GM23338 (cell line): ENCODE measurements around the gene CGA. TPM values are rescaled to one million over a fixed set of nuclear protein-coding genes. Genes with fewer than 3 reads are reported as not detected.

ENCODE experiments used
- ATAC-seq: fragments of 200-7000 bp; cut with Tn5 transposase; 3 replicates; pipeline ENCODE4 v1.9.1; 2020
- DNase-seq: peaks from one replicate; pipeline ENCODE4 v3.0.0-alpha.2; 2015; ENCODE audit warnings: low spot score
- H2AFZ ChIP-seq: fragments of 200-600 bp; sonication (generic); 2 replicates; pipeline ENCODE4 v1.8.0; 2016; ENCODE audit warnings: antibody characterized with exemption, mild to moderate bottlenecking, moderate library complexity
- H3F3A ChIP-seq: fragments of 200-600 bp; sonication (generic); replicated peaks from 2 replicates; pipeline ENCODE4 v1.8.0; 2017; ENCODE audit warnings: antibody characterized with exemption, mixed run types, low read depth
- H3K27ac ChIP-seq: fragments of 200-600 bp; sonication (generic); 2 replicates; pipeline ENCODE4 v1.6.1; 2016; ENCODE audit warnings: low read depth
- H3K27me3 ChIP-seq: fragments of 200-600 bp; sonication (generic); 2 replicates; pipeline ENCODE4 v1.8.0; 2016; ENCODE audit warnings: mild to moderate bottlenecking, mixed run types, moderate library complexity; ENCODE audit not compliant: insufficient read depth
- H3K36me3 ChIP-seq: fragments of 200-600 bp; sonication (generic); 2 replicates; pipeline ENCODE4 v1.8.0; 2016; ENCODE audit warnings: mild to moderate bottlenecking; ENCODE audit not compliant: insufficient read depth
- H3K4me1 ChIP-seq: fragments of 200-600 bp; sonication (generic); 2 replicates; pipeline ENCODE4 v1.8.0; 2016; ENCODE audit warnings: mild to moderate bottlenecking, moderate library complexity; ENCODE audit not compliant: insufficient read depth
- H3K4me2 ChIP-seq: fragments of 200-600 bp; sonication (generic); 2 replicates; pipeline ENCODE4 v1.7.1; 2017; ENCODE audit warnings: mixed run types
- H3K4me3 ChIP-seq: fragments of 200-600 bp; sonication (generic); 2 replicates; pipeline ENCODE4 v1.6.1; 2016; ENCODE audit warnings: mixed run types
- H3K79me2 ChIP-seq: fragments of 200-600 bp; sonication (generic); replicated peaks from 2 replicates; pipeline ENCODE4 v1.8.0; 2017; ENCODE audit warnings: mild to moderate bottlenecking; ENCODE audit not compliant: insufficient read depth
- H3K9me2 ChIP-seq: fragments of 200-600 bp; sonication (generic); 2 replicates; pipeline ENCODE4 v1.8.0; 2017; ENCODE audit not compliant: insufficient read depth
- H4K20me1 ChIP-seq: fragments of 200-600 bp; sonication (generic); replicated peaks from 2 replicates; pipeline ENCODE4 v1.8.0; 2017; ENCODE audit warnings: mild to moderate bottlenecking; ENCODE audit not compliant: insufficient read depth
- H3K27ac Mint-ChIP-seq: 2 replicates; pipeline ENCODE4 v1.8.0; 2020; ENCODE audit warnings: inconsistent platforms, mild to moderate bottlenecking, moderate library complexity, mixed read lengths
- H3K27me3 Mint-ChIP-seq: 3 replicates; pipeline ENCODE4 v1.8.0; 2022; ENCODE audit warnings: low read depth, mild to moderate bottlenecking, moderate library complexity, mixed read lengths, inconsistent platforms; ENCODE audit not compliant: insufficient read depth, poor library complexity
- H3K36me3 Mint-ChIP-seq: 3 replicates; pipeline ENCODE4 v1.8.0; 2021; ENCODE audit warnings: low read depth, mild to moderate bottlenecking, inconsistent platforms, moderate library complexity, mixed read lengths
- H3K4me1 Mint-ChIP-seq: 3 replicates; pipeline ENCODE4 v1.8.0; 2020; ENCODE audit warnings: mild to moderate bottlenecking, inconsistent platforms, mixed read lengths
- H3K4me3 Mint-ChIP-seq: 3 replicates; pipeline ENCODE4 v1.8.0; 2021; ENCODE audit warnings: moderate library complexity, mild to moderate bottlenecking, inconsistent platforms, mixed read lengths
- H3K9me3 Mint-ChIP-seq: 3 replicates; pipeline ENCODE4 v1.8.0; 2020; ENCODE audit warnings: moderate library complexity, mild to moderate bottlenecking, inconsistent platforms, mixed read lengths
- CREB1 ChIP-seq: fragments of 250-450 bp; sonication (Bioruptor Pico); IDR thresholded peaks from 2 replicates; pipeline ENCODE4 v1.5.0; 2020; ENCODE audit warnings: low read depth, mild to moderate bottlenecking, moderate library complexity
- EZH2phosphoT487 ChIP-seq: fragments of 200-600 bp; sonication (generic); IDR thresholded peaks from one replicate; pipeline ENCODE4 v1.8.1; 2018; ENCODE audit warnings: antibody characterized with exemption; ENCODE audit not compliant: unreplicated experiment
- REST ChIP-seq: IDR thresholded peaks from one replicate; pipeline ENCODE4 v1.6.1; 2018; ENCODE audit warnings: antibody characterized with exemption; ENCODE audit not compliant: unreplicated experiment
- STAT1 ChIP-seq: IDR thresholded peaks from one replicate; pipeline ENCODE4 v1.6.1; 2016; ENCODE audit warnings: antibody characterized with exemption; ENCODE audit not compliant: unreplicated experiment
- ZNF331 ChIP-seq: fragments of 250-450 bp; sonication (Bioruptor Pico); IDR thresholded peaks from 2 replicates; pipeline ENCODE4 v1.5.0; 2020; ENCODE audit warnings: low read depth, mild to moderate bottlenecking, moderate library complexity
- ZNF462 ChIP-seq: fragments of 250-450 bp; sonication (Bioruptor Pico); IDR thresholded peaks from 2 replicates; pipeline ENCODE4 v1.5.0; 2020; ENCODE audit warnings: mild to moderate bottlenecking, moderate library complexity
- polyA plus RNA-seq: library from polyadenylated mRNA; unstranded; fragments of >200 nt; fragmentation: Nextera tagmentation; extraction: Ambion mirVana; gene quantifications from 2 replicates; pipeline ENCODE4 v1.2.1, GENCODE V29; 2016
- total RNA-seq: library from RNA; depleted of rRNA; stranded (reverse); fragments of >200 nt; shearing (Covaris generic); gene quantifications from 2 replicates; pipeline ENCODE4 v1.2.3, GENCODE V29; 2014

The CGA gene
- total and polyA plus RNA-seq, 2 experiments from 2014 or later, result not detected

DNA sequence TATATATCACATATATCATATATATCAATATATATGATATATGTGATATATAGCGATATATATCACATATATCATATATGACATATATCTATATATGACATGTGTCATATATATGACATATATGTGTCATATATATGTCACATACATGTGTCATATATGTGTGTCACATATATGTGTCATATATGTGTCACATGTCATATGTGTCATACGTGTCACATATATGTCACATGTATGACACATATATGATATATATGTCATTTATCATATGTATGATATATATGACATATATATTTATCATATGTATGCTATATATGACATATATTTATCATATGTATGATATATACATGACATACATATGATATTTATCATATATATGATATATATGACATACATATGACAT is 32.8 kb upstream of the CGA start (continued):
- TF ChIP-seq ZNF462, result no peak
- TF ChIP-seq ZNF331, result no peak
- no peak for TF ChIP-seq STAT1
- TF ChIP-seq REST, result no peak
- TF ChIP-seq CREB1, result no peak

GRCh38 chr6:87126501-87126900 is 31.6 kb upstream of the CGA start:
- H3K27me3 Mint-ChIP-seq, result peaks cover 5% of the 10 kb centered on the region
- H3K4me3 Mint-ChIP-seq, result no peak overlapping the region
- no peaks in the 10 kb centered on the region for H3K4me1 ChIP-seq
- H3K4me1 Mint-ChIP-seq, result no peaks in the 10 kb centered on the region; the same call in 2 of the 3 replicates
- H3F3A ChIP-seq, result peaks cover 8% of the 10 kb centered on the region; the same call in 1 of the 2 replicates
- H3K79me2 ChIP-seq, result no peaks in the 10 kb centered on the region
- no peaks in the 10 kb centered on the region for H3K27me3 ChIP-seq
- H3K9me2 ChIP-seq, result 0 out of 2 replicates have a peak, but pooled peaks cover 3% of the 10 kb centered on the region
- H3K27ac Mint-ChIP-seq, result no peak overlapping the region
- peaks cover 5% of the 10 kb centered on the region; the same call in 2 of the 3 replicates for H3K36me3 Mint-ChIP-seq
- DNase-seq (no peak), ATAC-seq (no peak)
- no peaks in the 10 kb centered on the region for H3K36me3 ChIP-seq
- H2AFZ ChIP-seq, result no peak overlapping the region
- no peak overlapping the region for H3K4me2 ChIP-seq
- H3K27ac ChIP-seq, result no peak overlapping the region
- H3K9me3 Mint-ChIP-seq, result peaks cover 6% of the 10 kb centered on the region; the same call in 2 of the 3 replicates
- no peaks in the 10 kb centered on the region for H4K20me1 ChIP-seq
- H3K4me3 ChIP-seq, result no peak overlapping the region
- no peak for TF ChIP-seq ZNF331
- TF ChIP-seq ZNF462, result no peak
- no peak for TF ChIP-seq EZH2phosphoT487
